ENCODE measurements around the gene STXBP6.

STXBP6 gene

DNA sequence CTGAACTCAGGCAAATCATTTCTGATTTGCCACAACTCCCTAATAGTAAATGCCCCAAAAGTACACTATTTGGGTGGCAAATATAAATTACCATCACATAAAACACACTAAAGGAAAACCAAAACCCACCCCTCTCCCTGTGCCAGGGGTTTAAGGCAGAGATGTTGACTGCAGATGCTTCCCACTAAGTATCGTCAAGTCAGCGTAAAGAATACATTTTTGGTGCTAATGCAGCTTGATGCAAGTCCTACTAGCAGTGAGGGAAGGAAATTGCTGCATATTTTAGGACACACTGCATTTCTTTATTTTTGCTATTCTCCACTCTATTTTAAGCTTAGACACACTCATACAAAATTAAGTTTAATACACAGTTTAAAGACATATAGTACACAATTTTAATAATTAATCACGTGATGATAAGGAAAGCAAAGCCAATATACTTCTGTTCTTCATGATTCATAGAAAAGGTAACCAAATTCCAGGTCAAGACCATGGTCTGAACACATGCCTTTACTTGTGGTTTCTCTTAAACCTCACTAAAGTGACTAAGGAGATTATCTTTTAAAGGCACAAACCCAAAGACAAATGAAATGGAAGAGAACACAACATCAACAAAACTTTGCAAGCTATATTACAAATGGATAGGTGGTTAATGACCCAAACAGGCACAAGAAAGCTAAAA lies 162.2 kb downstream of the STXBP6 start:
- DNase-seq (ENCODE audit: low read depth, low spot score) = no peak

DNA sequence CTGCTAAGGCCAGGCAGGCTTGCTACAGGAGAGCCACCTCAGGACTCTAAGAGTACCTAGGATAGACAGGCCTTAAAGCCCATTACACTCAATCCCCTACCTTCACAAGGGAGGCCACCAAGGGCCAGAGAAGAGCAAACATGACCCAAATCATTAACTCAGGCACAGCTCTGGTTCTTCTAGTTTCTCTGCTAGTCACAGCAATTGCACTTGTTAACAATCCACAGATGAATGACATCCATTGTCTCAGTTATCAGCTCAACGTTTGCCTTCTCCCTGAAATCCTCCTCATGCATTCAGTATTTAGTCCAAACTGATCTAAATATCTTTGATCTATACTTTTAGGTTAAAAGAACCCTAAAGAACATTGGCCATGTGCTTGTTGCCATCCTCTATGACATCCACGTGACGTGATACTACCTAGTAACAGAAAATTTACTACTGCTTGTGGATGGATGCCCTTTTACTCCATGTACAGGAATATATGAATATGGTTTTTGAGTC lies 164.5 kb downstream of the STXBP6 start:
- no peak for DNase-seq (ENCODE audit: low read depth, low spot score)

DNA sequence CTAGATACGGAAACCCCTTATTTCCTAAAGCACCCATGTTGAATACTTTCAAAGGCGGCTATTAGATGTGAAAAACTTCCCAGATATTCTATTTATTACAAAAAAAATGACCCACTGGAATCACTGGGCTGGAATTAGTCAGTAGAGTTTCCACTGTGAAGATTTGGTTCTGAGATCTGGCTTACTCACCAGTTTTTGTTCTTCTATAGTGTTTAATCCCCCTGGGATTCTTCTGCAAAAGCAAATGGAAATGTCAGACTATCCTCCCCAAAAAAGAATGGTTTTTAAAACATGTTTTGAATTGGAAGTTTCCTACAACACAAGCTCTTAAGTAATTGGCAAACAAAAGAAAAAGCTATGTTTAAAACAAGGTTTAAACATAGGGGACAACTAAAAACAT lies 166.4 kb downstream of the STXBP6 start:
- no peak for DNase-seq (ENCODE audit: low read depth, low spot score)

DNA sequence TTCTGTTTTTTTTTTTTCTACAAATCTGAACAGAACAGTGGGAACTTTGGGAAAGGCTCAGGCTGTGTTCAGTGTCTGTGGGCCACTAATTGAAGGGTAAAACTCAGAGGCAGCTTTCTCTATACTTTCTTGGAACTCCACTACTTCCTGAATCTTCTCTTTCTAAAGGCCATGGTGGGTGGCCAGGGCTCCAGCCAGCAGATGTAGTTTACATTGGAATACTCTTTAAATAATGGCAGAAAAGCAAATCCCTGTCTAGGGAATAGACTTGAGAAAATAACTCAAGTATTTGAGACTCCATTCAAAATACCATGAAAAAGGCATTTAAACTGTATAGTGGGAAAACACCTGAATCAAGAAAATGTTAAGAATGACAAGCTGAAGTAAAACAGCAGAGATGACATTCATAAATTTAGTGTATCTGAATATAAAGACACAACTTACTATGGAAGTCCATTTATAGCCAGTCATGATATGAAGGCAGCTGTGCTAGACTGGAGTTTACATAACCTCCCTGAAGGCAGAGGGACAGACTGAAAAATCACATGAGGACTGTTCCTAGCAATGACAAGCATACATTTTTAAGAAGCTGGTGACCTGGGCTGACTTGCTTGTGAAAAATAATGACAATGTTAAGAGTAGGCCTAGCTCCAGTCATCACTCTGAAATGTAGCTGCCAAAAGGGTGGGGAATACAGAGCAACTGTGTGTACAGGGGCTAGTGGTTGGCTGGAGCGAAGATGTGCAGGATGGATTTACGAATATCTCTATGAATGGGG lies 168.6 kb downstream of the STXBP6 start:
- no peak for DNase-seq (ENCODE audit: low read depth, low spot score)

DNA sequence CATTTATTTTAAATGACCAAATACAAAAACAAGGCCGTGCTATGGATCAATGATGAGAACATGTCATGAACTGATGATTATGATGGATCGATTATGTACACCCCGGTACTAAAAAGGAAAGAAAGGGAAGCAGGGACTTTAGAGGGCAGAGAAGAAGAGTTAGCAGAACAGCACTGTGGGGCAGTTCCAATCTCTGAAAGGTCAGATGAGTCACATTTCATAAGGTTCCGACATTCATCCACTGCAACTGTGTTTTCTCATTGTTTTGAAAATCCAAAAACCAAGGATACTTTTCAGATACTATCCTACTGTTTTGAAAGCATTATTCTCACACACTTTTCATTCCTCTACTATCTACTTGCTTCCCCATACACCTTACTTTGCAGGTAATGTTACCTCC lies 169.3 kb downstream of the STXBP6 start:
- DNase-seq (ENCODE audit: low read depth, low spot score) = no peak

DNA sequence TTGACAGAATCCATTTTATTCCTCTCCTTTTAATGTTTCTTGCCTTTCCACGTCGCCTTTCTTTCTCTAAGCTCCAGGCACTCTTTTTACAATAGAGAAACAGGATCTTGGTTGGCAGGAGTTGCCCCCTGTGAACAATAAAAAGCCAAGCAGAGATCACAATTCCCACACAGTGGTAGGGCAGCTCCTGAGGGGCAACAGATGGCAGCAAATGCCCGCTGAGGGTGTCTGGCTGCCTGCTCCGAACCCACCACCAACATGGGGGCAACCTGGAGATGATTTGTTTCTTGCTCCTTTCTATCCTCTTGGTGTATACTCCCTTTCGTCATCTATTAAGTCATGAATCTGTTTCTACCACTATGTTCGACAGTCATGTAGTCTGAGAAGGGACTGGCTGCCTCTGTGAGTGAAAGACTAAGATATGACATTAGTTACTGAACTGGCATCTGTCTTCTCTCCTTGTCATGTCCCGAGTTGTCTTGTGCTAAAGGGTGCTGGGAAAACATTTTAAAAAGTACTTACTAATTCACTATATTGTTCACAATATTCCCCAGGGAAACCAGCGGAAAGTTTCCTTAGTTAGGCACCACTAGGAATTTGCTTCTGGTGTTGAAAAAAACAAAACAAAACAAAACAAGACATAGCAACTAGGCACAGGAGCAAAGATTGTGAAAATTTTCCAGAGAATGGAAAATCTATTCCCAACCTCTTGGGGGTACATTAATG lies 170.1 kb downstream of the STXBP6 start:
- DNase-seq (ENCODE audit: low read depth, low spot score) = no peak

DNA sequence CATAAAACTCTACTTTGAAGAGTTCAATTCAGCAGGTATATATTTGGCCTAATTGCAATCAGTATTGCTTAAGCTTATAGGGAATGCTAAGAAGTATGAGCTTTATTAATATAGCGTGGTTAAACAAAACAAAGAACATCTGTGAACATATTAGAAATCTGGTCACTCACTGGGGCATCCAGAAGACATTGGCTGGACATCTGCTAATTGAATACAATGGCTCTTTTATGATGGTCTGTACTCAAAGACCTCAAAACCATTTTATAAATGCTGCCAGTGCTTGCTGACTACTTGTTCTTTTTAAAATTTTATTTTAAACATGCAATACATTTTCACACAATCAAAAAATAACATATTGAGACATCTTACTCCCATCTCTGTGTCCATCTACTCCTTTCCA lies 173.0 kb downstream of the STXBP6 start:
- no peak for DNase-seq (ENCODE audit: low read depth, low spot score)

DNA sequence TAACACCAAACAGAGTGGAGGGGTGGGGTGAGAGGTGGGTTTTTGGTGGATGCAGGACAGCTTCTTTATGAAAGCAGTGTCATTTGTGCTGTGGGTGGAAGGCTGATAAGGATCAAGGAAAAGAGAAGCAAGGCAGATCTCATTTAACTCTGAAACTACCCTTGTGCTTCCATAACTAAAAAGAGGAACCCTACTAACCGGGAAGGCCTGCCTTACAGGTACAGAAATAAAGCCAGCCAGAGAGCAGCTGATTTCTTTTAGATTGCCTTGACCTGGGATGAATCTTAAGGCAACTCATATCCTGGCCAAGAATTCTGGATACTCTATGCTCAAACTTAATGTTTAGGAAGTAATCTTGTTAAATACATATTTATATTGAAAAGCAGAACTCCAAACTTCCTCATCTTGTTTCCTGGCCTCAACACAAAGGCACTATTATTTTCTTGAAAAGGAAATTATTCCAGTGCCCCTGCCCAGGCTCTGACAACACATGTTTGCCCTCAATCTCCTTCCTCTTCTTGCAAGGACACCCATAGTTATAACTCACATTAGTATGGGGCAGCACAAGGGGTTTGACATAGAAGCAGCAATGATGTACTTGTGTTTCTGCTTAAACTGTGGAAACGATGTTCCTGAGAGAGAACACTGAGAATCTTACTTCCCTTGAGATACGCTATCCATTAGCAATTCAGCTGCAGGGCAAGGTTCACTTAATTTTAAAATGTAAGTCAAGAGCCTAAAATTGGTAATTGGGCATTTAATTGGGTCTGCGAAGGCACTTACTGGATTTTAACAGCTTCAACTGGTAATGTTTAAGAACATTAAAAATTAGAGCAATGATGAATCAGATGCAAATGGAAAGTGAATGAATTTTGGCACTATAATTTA lies 173.7 kb downstream of the STXBP6 start:
- DNase-seq (ENCODE audit: low read depth, low spot score) = no peak

DNA sequence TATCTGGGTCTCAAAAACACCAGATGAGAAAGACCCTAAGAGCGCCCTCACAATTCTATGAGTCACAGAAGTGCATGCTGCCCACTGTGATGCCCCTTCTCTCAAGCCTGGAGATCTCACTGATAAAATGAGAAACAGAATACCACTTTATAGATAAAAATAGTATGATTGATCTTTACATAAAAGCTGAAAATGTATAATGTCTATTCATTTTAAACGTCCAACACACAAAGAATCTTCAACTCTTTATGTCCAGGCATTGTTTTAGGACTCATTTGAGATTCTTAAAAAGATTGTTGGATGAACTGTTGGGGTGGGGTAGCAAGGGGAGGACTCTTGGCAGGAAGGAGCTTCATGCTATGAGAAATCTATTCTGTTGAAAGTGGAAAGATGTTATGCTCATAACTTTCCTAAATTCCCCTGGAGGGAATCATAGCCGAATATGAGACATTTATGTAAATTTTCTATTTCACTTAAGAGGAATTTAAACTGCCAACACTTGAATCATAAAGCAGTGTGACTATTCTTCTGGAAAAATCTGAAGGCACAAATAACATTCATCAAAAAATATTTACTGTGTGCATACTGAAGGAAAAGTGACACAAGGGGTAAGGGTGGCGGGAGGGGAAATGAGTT lies 174.6 kb downstream of the STXBP6 start:
- DNase-seq (ENCODE audit: low read depth, low spot score) = no peak

DNA sequence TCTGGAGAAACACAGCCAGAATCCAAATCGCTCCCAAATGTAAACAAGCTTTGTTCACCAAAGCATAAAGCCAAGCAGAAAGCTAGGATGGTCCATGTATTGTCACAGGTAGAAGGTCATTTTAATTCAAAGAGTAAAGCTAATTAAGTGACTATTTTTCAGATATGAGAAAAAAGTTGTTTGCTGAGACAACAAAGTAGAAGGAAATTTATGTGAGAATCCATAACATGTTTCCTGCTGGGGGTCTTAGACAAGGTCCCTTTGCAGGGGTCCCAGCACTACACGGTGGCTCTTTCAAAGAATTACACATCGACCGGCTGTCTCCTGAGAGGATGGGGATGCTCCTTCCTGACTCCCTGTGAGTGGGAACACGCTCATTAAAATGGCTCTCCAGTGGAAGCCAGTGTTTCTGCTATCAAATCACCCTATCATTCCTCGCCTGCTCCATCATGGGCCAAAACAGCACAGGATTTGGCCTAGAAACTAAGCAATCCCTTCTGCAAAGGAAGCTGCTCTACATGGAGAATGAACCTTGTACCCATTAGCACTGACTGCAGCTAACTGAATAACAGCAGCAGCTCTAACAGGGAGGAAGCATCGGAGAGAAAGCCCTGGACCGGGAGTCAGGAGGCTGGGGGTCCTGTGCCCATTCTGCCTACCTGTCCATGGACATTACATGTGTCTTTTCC lies 175.3 kb downstream of the STXBP6 start:
- no peak for DNase-seq (ENCODE audit: low read depth, low spot score)

DNA sequence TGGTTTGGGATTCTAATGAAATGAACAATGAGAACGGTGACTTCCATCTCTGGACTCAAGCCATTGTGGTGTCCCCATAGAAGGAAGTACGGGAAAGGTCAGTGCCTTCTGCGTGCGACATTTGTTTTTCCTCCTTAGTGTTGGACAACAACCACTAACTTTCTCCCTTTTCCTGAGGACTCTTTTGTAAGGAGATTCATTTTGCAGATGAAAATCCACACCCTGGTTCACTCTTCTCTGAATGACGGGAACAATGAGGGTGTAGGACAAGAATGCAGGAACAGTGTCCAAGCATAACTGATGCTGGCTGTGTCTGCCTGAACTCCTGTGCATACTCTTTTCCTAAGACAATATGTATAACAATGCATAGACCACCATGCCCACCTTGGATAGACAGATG lies 176.4 kb downstream of the STXBP6 start:
- DNase-seq (ENCODE audit: low read depth, low spot score) = no peak

DNA sequence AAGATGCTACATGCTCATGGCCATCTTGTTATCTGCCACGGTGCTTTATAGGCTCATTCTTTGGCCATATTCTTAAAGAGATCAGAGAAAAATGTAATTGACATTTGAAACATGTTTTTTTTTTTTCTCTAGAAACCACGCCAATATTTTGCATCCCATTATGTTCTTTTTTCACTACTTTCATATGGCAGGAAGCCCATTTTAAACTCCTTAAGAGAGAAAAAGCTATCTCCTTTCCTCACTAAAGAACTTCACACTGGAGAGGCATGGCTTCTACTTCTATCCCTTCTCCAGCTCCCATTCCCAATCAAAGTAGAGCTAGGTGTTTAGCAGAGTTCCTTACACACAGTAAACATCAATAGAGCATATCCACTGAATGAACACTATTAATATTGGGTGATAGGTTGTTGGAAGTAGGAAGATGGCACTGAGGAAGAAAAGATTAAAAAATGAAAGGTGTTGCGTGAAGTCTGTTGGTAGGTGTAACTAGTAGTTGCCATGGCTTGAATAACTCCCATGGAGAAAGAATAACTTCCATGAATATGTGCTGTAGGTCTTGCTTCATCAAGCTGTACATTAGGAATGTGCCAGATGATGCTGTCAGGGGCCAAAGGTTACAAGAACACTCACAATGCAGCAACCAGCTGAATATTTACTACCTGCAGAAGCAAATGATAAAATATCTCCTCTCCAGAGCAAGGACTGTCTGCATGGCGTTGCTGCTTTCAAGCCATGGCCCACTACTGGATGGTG lies 178.8 kb downstream of the STXBP6 start:
- DNase-seq (ENCODE audit: low read depth, low spot score) = no peak

DNA sequence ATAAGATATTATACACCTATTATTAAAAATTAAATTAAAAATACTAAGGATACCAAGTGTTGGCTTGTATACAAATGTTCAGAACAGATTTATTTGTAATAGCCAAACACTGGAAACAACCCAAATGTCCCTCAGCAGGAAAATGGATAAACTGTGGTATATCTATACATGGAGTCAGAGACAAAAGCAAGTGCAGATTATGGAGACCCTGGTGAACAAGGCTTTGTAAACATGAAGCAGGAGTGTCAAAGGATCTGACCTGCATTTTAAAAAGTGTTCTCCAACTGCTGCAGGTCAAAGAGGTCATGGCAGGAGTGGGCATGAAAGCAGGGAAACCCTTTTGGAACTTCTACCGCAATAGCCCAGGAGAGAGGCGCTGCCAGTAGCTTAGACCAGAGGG lies 181.6 kb downstream of the STXBP6 start:
- no peak for DNase-seq (ENCODE audit: low read depth, low spot score)

DNA sequence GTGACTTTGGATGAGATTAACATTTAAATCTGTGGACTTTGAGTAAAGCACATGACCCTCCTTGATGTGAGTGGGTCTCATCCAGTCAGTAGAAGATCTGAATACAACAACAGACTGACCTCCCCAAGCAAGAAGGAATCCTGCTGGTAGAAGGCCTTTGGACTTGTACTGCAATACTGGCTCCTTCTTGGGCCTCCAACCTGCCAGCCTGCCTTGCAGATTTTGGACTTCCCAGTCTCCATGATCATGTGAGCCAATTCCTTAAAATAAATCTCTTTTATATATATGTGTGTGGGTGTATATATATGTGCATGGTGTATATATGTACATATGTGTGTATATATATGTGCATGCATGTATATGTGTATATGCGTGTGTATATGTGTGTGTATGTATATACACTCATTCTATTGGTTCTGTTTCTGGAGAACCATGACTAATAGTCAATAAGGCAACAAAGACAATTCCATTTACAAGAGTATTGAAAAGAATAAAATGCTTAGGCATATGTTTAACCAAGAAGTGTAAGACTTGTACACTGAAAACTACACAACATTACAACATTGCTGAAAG lies 183.8 kb downstream of the STXBP6 start:
- no peak for DNase-seq (ENCODE audit: low read depth, low spot score)

DNA sequence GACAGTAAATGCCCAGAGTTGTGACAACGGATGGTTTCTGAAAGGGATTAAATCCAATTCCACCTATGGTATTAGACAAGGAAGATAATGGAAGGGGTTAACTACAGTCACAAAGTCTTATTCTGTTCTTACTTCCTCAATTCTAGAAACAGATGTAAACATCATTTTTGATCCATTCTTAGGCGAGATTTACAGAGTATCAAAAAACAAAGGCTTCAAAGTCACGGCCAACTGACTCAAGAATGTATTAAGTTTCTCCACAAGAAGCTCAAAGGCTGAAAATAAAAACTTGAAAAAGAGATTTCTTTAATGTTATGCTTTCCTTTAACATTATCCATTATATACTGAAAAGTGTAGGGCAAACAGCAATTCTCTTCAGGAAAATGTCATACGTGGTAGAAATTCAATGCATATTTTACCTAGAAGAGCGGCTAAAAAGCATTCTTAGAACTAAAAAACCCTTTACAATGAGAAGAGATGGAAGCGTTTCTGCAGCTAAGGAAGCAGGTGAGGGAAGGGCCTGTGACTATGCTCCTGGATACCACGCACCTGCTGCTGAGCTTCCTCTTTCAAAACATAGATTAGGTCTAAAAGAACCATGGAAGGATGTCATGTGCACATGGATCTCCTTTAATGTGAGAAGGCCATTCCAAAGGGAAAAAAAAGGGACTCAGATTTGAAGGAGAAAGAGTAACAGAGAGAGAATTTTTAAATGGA lies 185.8 kb downstream of the STXBP6 start:
- no peak for DNase-seq (ENCODE audit: low read depth, low spot score)

DNA sequence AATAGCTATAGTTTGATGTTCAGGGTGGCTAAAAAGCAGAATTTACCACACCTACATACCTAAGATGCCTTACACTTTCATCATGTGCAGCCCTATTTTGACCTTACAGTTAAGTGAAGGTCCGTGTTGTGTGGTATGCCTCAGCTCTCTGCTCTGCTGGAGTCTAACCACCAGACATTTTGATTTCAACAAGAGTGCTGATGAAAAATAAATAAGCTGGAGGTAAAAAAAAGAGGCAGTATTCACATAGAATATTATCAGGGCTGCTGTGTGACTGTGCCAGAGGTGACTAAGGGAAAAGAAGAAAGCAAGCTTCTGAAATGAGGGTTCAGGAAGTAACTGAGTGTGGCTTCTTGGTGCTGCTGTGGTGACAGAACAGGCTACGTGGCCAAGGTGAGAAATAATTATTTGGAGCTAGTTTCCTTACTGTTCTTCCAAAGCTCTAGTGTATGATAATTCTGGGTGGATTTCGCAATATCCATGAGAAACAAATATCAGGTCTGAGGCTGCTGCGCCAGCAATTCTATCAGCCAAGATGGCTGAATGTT lies 188.8 kb downstream of the STXBP6 start:
- DNase-seq (ENCODE audit: low read depth, low spot score) = no peak

DNA sequence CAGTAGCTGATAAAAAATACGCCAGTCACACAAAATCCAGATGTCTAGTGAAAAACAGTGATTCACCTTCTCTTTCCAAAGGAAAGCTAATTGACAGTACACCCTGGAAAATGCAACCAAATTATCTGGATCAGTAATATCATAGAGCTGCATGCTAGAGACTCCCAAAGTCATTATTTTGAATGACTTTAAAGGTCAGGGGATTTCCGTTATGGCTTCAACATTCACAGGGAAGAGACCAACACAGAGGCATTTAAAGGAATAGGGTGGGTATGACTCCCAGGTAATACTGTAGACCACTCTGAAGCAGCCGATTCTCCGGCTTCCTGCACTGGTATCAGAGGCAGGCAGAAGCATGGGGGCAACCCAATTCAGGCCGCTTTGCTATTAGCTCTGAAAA lies 190.4 kb downstream of the STXBP6 start:
- DNase-seq (ENCODE audit: low read depth, low spot score) = no peak

DNA sequence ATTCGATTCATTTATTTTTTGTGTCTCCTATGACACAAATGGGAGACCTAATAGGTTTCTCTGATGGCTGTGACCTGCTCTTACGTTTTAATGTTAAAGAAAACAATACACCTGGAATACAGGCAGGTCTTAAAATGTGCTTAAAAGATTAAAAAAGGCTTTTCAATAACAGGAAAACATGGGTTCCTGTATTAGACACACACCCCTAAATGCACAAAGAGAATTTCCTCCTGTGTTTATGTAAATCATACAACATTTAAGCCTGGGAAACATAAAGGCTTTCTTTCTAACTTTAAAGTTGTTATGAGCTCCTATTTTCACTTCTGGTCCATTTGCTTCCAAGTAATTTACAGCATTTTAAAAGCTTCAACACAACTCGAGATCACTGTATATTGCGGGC lies 191.3 kb downstream of the STXBP6 start:
- no peak for DNase-seq (ENCODE audit: low read depth, low spot score)
